SK-N-SH (cell line): ENCODE data around the gene PXN. TPM values are rescaled to one million over a fixed set of nuclear protein-coding genes. Genes with fewer than 3 reads are reported as not detected.

Source experiments
- CTCF ChIA-PET: fragments of 300-600, 350-600 bp; formaldehyde crosslinking; extraction: SDS; loops from one replicate; lab custom pipeline; 2021; lab: Yijun Ruan, JAX
- POLR2A ChIA-PET: fragments of 350-600 bp; sonication (Branson Sonifier 250); formaldehyde crosslinking; extraction: SDS; loops from one replicate; lab custom pipeline; 2020; ENCODE audit warnings: antibody characterized with exemption, inconsistent platforms; lab: Yijun Ruan, JAX
- DNase-seq: peaks from one replicate; pipeline ENCODE4 v3.0.0; 2012
- H2AFZ ChIP-seq: fragments of 200-600 bp; sonication (generic); 2 replicates; pipeline ENCODE4 v1.8.1; 2016; ENCODE audit warnings: antibody characterized with exemption, mild to moderate bottlenecking, low read depth
- H3F3A ChIP-seq: fragments of 200-600 bp; sonication (generic); replicated peaks from 2 replicates; pipeline ENCODE3; 2016; ENCODE audit warnings: antibody characterized with exemption, mild to moderate bottlenecking; ENCODE audit not compliant: insufficient read depth
- H3K27ac ChIP-seq, 2 experiments: fragments of 200-500 bp in 1 of 2; fragments of 200-600 bp in 1 of 2; sonication (Bioruptor generic) in 1 of 2; sonication (generic), shearing (Covaris generic) in 1 of 2; 2 replicates each; pipeline versions ENCODE4 v1.5.1 to v1.6.1; 2014 to 2016; ENCODE audit warnings: low read depth in 2 of 2, inconsistent platforms in 1 of 2, low read length in 1 of 2, mild to moderate bottlenecking in 1 of 2, mixed read lengths in 1 of 2
- H3K27me3 ChIP-seq: fragments of 200-600 bp; sonication (generic), shearing (Covaris generic); 2 replicates; pipeline ENCODE4 v1.6.1; 2016; ENCODE audit warnings: mixed run types; ENCODE audit not compliant: insufficient read depth
- H3K36me3 ChIP-seq, 2 experiments: fragments of 200-500 bp in 1 of 2; fragments of 200-600 bp in 1 of 2; sonication (Bioruptor generic) in 1 of 2; sonication (generic) in 1 of 2; replicated peaks in 1 of 2; 2 replicates each; pipeline versions ENCODE3 to v1.5.1; 2014 to 2016; ENCODE audit warnings: low read length in 1 of 2, mild to moderate bottlenecking in 1 of 2; ENCODE audit not compliant: insufficient read depth in 2 of 2, control insufficient read depth in 1 of 2
- H3K4me1 ChIP-seq, 2 experiments: fragments of 200-500 bp in 1 of 2; fragments of 200-600 bp in 1 of 2; sonication (Bioruptor generic) in 1 of 2; sonication (generic), shearing (Covaris generic) in 1 of 2; 2 replicates each; pipeline versions ENCODE4 v1.5.1 to v1.6.1; 2014 to 2016; ENCODE audit warnings: low read depth in 1 of 2, low read length in 1 of 2, mixed run types in 1 of 2; ENCODE audit not compliant: insufficient read depth in 2 of 2, control insufficient read depth in 1 of 2
- H3K4me2 ChIP-seq: fragments of 200-600 bp; sonication (generic), shearing (Covaris generic); 2 replicates; pipeline ENCODE4 v1.6.1; 2017; ENCODE audit warnings: mixed run types
- H3K4me3 ChIP-seq, 2 experiments: fragments of 200-500 bp in 1 of 2; fragments of 200-600 bp in 1 of 2; sonication (Bioruptor generic) in 1 of 2; sonication (generic), shearing (Covaris generic) in 1 of 2; 2 replicates each; pipeline versions ENCODE4 v1.5.1 to v1.8.1; 2014 to 2016; ENCODE audit warnings: low read depth in 2 of 2, inconsistent platforms in 1 of 2, low read length in 1 of 2, mild to moderate bottlenecking in 1 of 2, mixed read lengths in 1 of 2, moderate library complexity in 1 of 2
- H3K79me2 ChIP-seq: fragments of 200-600 bp; sonication (generic); 2 replicates; pipeline ENCODE4 v1.8.1; 2017; ENCODE audit warnings: mild to moderate bottlenecking; ENCODE audit not compliant: insufficient read depth
- H3K9ac ChIP-seq: fragments of 200-600 bp; sonication (generic); 2 replicates; pipeline ENCODE4 v1.6.1; 2017; ENCODE audit warnings: mixed run types
- H3K9me2 ChIP-seq: fragments of 200-600 bp; sonication (generic); 2 replicates; pipeline ENCODE4 v1.6.1; 2017; ENCODE audit warnings: mixed run types
- H3K9me3 ChIP-seq: fragments of 200-600 bp; sonication (generic); 2 replicates; pipeline ENCODE4 v1.6.1; 2017; ENCODE audit warnings: mixed run types, mild to moderate bottlenecking, moderate library complexity
- H4K20me1 ChIP-seq: fragments of 200-600 bp; sonication (generic); 2 replicates; pipeline ENCODE4 v1.6.1; 2017; ENCODE audit warnings: mild to moderate bottlenecking, mixed run types; ENCODE audit not compliant: insufficient read depth
- FOXJ3 ChIP-seq: sonication (generic); formaldehyde crosslinking; IDR thresholded peaks from 2 replicates; pipeline ENCODE4 v1.5.1; 2020; ENCODE audit warnings: mild to moderate bottlenecking, missing genetic modification reagents
- IRF3 ChIP-seq: fragments of 150-350 bp; IDR thresholded peaks from 2 replicates; pipeline ENCODE4 v1.6.1; 2016; ENCODE audit warnings: mild to moderate bottlenecking, low read depth, low read length
- MEF2A ChIP-seq: IDR thresholded peaks from 2 replicates; pipeline ENCODE4 v1.4.0; 2012; ENCODE audit warnings: low read depth, borderline replicate concordance
- PBX3 ChIP-seq: IDR thresholded peaks from 2 replicates; pipeline ENCODE4; 2012
- SIN3A ChIP-seq: IDR thresholded peaks from 2 replicates; pipeline ENCODE4 v1.6.1; 2012; ENCODE audit warnings: low read depth, mild to moderate bottlenecking, low read length, moderate library complexity, borderline replicate concordance
- SMC3 ChIP-seq: IDR thresholded peaks from 2 replicates; pipeline ENCODE4 v1.6.1; 2012; ENCODE audit warnings: low read depth, low read length, improper control_type of control experiment
- TCF12 ChIP-seq: IDR thresholded peaks from 2 replicates; pipeline ENCODE4 v1.4.0; 2012
- TEAD4 ChIP-seq: IDR thresholded peaks from 2 replicates; pipeline ENCODE4 v1.4.0; 2012; ENCODE audit warnings: mild to moderate bottlenecking, borderline replicate concordance; ENCODE audit not compliant: insufficient read depth
- WGBS: methylation state at CpG from one replicate; pipeline ENCODE4 v1.1.6; 2017; ENCODE audit warnings: low lambda C conversion rate; 5-methylcytosine and 5-hydroxymethylcytosine counted together
- polyA plus RNA-seq, 3 experiments: library from polyadenylated mRNA; depleted of rRNA; stranded (reverse); fragments of >200 nt; gene quantifications; 2 replicates each; pipeline ENCODE4 v1.2.3, GENCODE V29; 2012

Gene PXN
- polyA plus RNA-seq, 1 of the 3 experiments (the other 2 are of a cell fraction) = 89.0 TPM

- H3K27me3 ChIP-seq = no peaks in the 10 kb centered on the region
- peaks cover 78% of the 10 kb centered on the region for H3K79me2 ChIP-seq
- peaks cover 19 to 20% of the 10 kb centered on the region in 2 experiments; a peak in 3 of 4 replicates for H3K4me1 ChIP-seq
- H3K4me2 ChIP-seq = no peak overlapping the region
- no peak for DNase-seq
- H2AFZ ChIP-seq = no peak overlapping the region
- ChIA-PET POLR2A (interaction anchor here (1.3 to 2.8 kb wide), 3 partner anchors 9 to 70 kb away, joined by 4 to 13 read pairs (median 6); partner anchors contain the start of genes RNU4-2 and RPLP0), CTCF (interaction anchor here (0.8 to 18.6 kb wide), 2 partner anchors 41 to 80 kb away, joined by 3 to 618 read pairs; partner anchors contain the start of gene PXN)
- no peaks in the 10 kb centered on the region for H3K9me2 ChIP-seq
- no peak for TF ChIP-seq SIN3A
- TF ChIP-seq TCF12 = no peak
- TF ChIP-seq SMC3 = no peak
- no peak for TF ChIP-seq FOXJ3 (CRISPR knock-in tag)
- no peak for TF ChIP-seq TEAD4
- TF ChIP-seq PBX3 = no peak
- TF ChIP-seq MEF2A = no peak
- no peak for TF ChIP-seq IRF3
- peaks cover 17% of the 10 kb centered on the region for H4K20me1 ChIP-seq
- no peak overlapping the region for H3K27ac ChIP-seq
- 98% methylated on average over 6 of the region's 13 CpGs for WGBS
- no peak overlapping the region for H3K9ac ChIP-seq
- H3K4me3 ChIP-seq = no peak overlapping the region
- H3K36me3 ChIP-seq = peaks cover 41 to 74% of the 10 kb centered on the region in 2 experiments
- H3K9me3 ChIP-seq = no peaks in the 10 kb centered on the region
- peaks cover 5% of the 10 kb centered on the region for H3F3A ChIP-seq
Observed at GRCh38 chr12:120221576-120221900, 44.0 kb downstream of the PXN start.

- Histone ChIP-seq H3K4me3 (no peak overlapping the region), H3K36me3 (peaks cover 43 to 74% of the 10 kb centered on the region in 2 experiments), H3K79me2 (peaks cover 73% of the 10 kb centered on the region), H3K9me3 (no peaks in the 10 kb centered on the region), H4K20me1 (peaks cover 13% of the 10 kb centered on the region), H3F3A (peaks cover 3% of the 10 kb centered on the region), H3K27ac (no peak overlapping the region), H3K9me2 (no peaks in the 10 kb centered on the region), H3K4me1 (peaks cover 16 to 19% of the 10 kb centered on the region in 2 experiments; a peak in 3 of 4 replicates), H3K27me3 (no peaks in the 10 kb centered on the region), H2AFZ (no peak overlapping the region), H3K4me2 (no peak overlapping the region), H3K9ac (no peak overlapping the region)
- no peak for TF ChIP-seq TEAD4
- CTCF ChIA-PET = interaction anchor here (0.8 to 18.6 kb wide), 4 partner anchors 8 to 81 kb away, joined by 3 to 618 read pairs (median 36); partner anchors contain the start of genes PXN and RPLP0
- WGBS = 95% methylated on average over 8 of the region's 10 CpGs
- DNase-seq = no peak
- POLR2A ChIA-PET = interaction anchor here (1.3 to 3.5 kb wide), 4 partner anchors 9 to 71 kb away, joined by 4 to 28 read pairs (median 10); partner anchors contain the start of genes RNU4-2 and RPLP0
Observed at GRCh38 chr12:120220838-120221575, 44.5 kb downstream of the PXN start.
